ENCODE results near the gene TBX1. TPM values are rescaled to one million over a fixed set of nuclear protein-coding genes. Genes with fewer than 3 reads are reported as not detected.

TBX1 gene
- total and polyA plus RNA-seq, 2 of the 8 experiments (the other 6 are each of a cell fraction or from before 2014, with no cell fraction given) = 0.28 TPM; not detected in 1

GRCh38 chr22:19714312-19715187 is 46.0 kb upstream of the TBX1 start, which contains the start of gene SEPTIN5 (continued):
- no peak for TF ChIP-seq GTF2F1 (IDR thresholded peaks at IDR 0.05; ENCODE audit: borderline replicate concordance, low read depth, low read length)
- no peak for TF ChIP-seq SP1 (IDR thresholded peaks at IDR 0.05; ENCODE audit: low read depth, low read length)
- no peak for TF ChIP-seq USF2 (IDR thresholded peaks at IDR 0.05; ENCODE audit: low read length)
- TF ChIP-seq SIRT6 (IDR thresholded peaks at IDR 0.05; ENCODE audit: low read length) = no peak
- TF ChIP-seq JUN (IDR thresholded peaks at IDR 0.05; ENCODE audit: low read depth, low read length) = no peak
- TF ChIP-seq EZH2 (IDR thresholded peaks at IDR 0.05; ENCODE audit: low read depth, low read length, severe bottlenecking) = peak; percentile 54
- TF ChIP-seq JUND (IDR thresholded peaks at IDR 0.05; ENCODE audit: low read length) = no peak
- no peak for TF ChIP-seq SAP30 (IDR thresholded peaks at IDR 0.05; ENCODE audit: insufficient read depth, insufficient replicate concordance, low read length)
- TF ChIP-seq E2F6 (IDR thresholded peaks at IDR 0.05) = no peak
- no peak for TF ChIP-seq KDM1A (IDR thresholded peaks at IDR 0.05; ENCODE audit: borderline replicate concordance, low read length)
- TF ChIP-seq SUZ12 (IDR thresholded peaks at IDR 0.05; ENCODE audit: low read length) = peak; percentile 62
- TF ChIP-seq RXRA (IDR thresholded peaks at IDR 0.05; ENCODE audit: insufficient read depth, low read depth, low read length) = no peak
- TF ChIP-seq ZNF274 (IDR thresholded peaks at IDR 0.05; ENCODE audit: borderline replicate concordance, extremely low read depth, low read length) = no peak
- no peak for TF ChIP-seq SRF (IDR thresholded peaks at IDR 0.05; ENCODE audit: low read depth, low read length)
- no peak for TF ChIP-seq SP2 (IDR thresholded peaks at IDR 0.05; ENCODE audit: low read length)
- TF ChIP-seq CTCF (IDR thresholded peaks at IDR 0.05; ENCODE audit: control extremely low read depth in 1 of 3, insufficient read depth in 1 of 3, low read depth in 1 of 3, low read length in 3 of 3) = no peak
- no peak for TF ChIP-seq RAD21 (IDR thresholded peaks at IDR 0.05 in 1 of 2, conservative IDR thresholded peaks at IDR 0.05 in 1 of 2; ENCODE audit: low read depth in 2 of 2, low read length in 2 of 2)
- no peak for TF ChIP-seq BRCA1 (IDR thresholded peaks at IDR 0.05; ENCODE audit: low read depth, low read length)
- TF ChIP-seq KDM4A (IDR thresholded peaks at IDR 0.05; ENCODE audit: low read depth, low read length, severe bottlenecking) = peak; percentile 80
